GM19468 (cell line): Measurements from ENCODE around the gene TMEM52.

Source experiments
- ATAC-seq: cut with Tn5 transposase; IDR thresholded peaks from one replicate; pipeline ENCODE4 v1.9.1; 2021; ENCODE audit warnings: mild to moderate bottlenecking, moderate library complexity, moderate number of reproducible peaks; ENCODE audit not compliant: unreplicated experiment; ENCODE audit errors: extremely low read depth

The TMEM52 gene

GRCh38 chr1:1879942-1880341 is 39.1 kb downstream of the TMEM52 start:
- no peak for ATAC-seq

- ATAC-seq, result no peak
These were observed 41.1 kb downstream of the TMEM52 start for GRCh38 chr1:1877865-1878436.

GRCh38 chr1:1876335-1876930 is 42.6 kb downstream of the TMEM52 start:
- no peak for ATAC-seq

- no peak for ATAC-seq
These were observed 43.1 kb downstream of the TMEM52 start for GRCh38 chr1:1875932-1876331.

- no peak for ATAC-seq
These were observed 44.2 kb downstream of the TMEM52 start for GRCh38 chr1:1874901-1875300.

GRCh38 chr1:1873186-1873585 is 45.9 kb downstream of the TMEM52 start:
- ATAC-seq, result no peak

- ATAC-seq, result no peak
These were observed 46.6 kb downstream of the TMEM52 start for GRCh38 chr1:1872329-1872994.

GRCh38 chr1:1869469-1869868 is 49.6 kb downstream of the TMEM52 start:
- no peak for ATAC-seq
